HG02571 (cell line): ENCODE data around the gene MTUS2.
"Not testable (repeated sequence)": the region's sequence is repeated elsewhere in the genome, so short reads cannot be mapped to it uniquely, and the experiment has no call there.

Experiments
- ATAC-seq: cut with Tn5 transposase; IDR thresholded peaks from one replicate; pipeline ENCODE4 v1.9.1; 2021; ENCODE audit warnings: mild to moderate bottlenecking, moderate library complexity; ENCODE audit not compliant: unreplicated experiment

Gene MTUS2

DNA sequence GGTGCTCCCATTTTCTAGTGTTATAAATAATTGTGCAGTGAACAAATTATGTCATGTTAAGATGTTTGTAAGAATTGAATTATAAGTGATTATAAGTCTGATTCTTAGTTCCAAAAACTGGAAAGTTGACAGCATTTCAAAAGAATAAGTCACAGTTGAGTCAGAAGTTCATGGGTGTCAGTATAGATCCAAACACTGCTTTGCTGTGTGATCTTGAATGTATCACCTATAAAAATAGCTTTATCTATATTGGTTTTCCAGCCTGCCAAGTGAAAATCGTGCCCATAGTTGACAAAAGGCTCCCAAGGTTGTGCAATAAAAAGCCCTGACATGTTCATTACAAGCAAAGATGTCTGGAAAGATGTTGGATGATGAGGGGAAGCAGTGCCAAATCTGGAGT, 336.0 kb downstream of the MTUS2 start:
- ATAC-seq = no peak

DNA sequence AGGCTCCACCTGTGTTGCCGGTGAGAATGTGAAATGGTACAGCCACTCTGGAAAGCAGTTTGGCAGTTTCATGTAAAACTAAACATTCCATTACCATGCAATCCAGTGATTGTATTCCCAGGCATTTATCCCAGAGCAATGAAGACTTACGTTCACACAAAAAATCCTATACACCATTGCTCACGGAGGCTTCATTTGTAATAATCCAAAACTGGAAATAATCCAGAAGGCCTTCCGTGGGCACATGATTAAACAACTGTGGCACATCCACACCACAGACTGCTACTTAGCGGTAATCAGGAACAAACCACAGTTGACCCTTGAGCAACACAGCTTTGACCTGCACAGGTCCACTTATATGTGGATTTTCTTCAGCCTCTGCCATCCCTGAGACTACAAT, 339.7 kb downstream of the MTUS2 start:
- ATAC-seq = no peak

DNA sequence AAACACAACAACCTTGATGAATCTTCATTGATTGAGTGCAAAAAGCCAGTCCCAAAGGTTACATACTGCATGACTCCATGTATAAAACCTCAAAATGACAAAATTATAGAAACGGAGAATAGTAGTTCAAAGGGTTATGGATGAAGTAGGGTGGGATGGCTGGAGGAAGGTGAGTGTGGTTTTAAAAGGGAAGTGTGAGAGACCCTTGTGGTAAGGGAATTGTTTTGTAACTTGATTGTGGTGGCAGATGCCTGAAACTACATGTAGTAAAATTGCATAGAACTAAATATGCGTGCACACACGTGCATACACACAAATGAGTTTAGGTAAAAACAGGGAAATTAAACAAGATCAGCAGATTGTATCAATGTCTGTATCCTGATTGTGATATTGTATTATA, 340.7 kb downstream of the MTUS2 start:
- no peak for ATAC-seq

DNA sequence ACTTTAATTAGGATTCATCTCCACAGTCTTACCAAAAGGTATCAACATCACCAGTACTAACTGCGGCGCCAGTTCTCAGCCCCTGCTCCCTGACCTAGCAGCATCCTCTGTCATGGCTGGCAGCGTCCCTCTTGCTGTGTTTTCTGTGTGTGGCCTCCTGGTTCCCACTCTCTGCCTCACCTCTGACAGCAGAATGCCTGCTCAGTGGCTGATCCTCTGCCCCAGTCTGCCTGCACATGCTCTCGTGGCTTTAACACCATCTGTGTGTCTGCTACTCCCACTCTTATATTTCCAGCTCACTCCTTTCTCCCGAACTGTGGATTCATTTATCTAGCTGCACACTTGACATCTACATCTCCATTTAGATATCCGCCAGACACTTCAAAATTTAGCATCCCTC, 341.5 kb downstream of the MTUS2 start:
- no peak for ATAC-seq

DNA sequence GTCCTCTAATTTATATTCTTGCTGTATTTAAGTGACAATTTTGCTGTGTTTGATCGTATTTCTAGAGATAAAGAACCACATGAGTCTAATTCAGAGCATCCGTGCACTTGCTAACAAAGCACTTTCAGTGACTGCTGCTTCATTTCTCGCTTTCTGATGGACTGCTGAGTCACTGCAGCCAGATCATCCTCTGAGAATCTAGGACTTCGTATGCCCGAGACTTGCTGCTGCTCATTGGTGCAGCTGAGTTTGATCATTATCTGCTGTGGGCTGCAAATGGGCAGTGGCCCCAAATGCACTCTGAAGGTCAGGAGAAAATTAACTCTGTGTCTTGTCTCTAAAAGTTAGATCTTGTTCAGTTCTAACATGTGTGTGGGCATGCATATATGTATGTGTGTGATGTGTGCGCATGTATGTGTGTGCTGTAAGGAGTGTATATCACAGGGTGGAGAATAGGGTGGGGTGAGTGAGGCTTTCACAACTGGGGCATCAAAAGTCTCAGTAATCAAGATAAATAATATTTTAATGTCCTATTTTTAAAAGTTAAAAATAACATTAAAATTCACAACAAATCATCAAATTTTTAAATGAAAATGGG, 342.6 kb downstream of the MTUS2 start:
- ATAC-seq = no peak

DNA sequence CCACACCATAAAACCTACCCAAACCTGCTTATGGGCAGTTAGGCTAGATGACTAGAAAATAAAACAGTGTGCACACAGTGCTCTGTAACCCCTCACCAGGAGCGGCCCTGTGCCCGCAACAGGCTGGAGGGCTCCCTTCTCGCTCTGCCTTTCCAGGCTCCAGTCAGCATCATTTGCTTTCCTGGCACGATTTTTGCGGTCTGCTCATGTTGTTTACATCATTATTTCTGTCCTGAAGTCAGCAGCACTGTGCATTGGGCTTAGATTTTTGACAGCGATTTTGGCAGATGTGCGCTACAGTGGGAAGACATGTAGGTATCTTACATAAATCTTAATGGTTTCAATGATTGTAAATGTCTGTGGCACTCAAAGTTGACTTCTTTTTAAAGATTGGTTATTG, 344.0 kb downstream of the MTUS2 start:
- ATAC-seq = no peak

DNA sequence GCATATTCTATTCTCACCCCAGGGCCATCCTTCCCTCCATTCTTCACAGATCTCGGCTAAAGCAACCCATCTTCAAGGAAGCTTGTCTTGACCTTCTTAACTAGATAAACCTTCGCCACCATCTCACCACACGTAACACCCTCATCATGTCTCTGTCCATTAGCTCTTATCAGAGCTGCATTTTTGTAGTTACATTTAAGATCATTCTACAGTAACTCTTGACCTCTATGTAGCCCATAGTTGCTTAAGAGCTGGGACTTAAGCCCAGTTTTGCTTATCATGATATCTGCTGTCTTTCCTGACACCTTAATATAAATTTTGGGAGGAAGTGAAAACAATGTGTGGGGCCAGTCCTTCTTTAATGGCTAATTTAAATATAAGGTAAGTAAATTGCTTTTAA, 345.1 kb downstream of the MTUS2 start:
- ATAC-seq = no peak

DNA sequence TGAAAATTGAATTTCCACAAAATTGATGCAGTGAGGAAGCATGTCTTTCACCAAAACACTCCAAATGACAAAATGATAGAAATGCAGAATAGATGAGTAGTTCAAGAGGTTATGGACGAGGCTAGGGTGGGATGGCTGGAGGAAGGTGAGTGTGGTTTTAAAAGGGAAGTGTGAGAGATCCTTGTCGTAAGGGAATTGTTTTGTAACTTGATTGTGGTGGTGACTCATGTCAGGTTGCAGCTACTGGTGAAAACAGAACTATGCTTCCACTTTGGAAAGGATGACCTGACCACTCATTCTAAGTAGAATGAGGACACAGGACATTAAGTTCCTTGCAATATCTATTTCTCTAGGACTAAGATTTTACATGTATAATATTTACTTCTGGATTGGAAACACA, 345.7 kb downstream of the MTUS2 start:
- no peak for ATAC-seq

DNA sequence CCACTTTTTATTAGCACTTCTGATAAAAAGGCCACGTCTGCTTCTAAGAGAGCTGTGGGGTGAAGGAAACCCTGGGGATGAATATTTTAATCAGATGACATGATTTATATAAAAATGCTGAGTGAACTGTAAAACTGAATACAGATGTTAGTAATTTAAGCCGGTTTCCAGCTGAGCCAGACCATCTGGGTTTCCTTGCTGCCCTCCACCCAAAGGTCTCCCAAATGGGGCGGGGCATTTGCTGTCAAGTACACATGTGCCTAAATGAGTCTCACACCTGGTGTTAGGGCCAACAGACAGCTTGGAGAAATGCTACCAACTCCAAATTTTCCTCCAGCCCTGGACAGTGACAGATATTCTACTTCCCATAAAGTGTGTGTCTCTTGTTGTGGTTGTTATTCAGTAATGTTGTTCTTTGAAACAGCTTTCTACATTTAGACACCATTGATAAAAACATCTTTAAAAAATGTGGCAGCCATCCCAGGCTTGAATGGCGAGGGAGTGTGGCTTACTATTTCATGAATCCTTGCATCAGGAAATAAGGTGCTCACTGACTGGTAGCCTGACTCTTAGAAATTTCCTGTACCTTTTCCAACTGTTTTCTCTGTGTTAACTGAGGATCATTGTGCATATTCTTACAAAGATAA, 350.4 kb downstream of the MTUS2 start:
- no peak for ATAC-seq

DNA sequence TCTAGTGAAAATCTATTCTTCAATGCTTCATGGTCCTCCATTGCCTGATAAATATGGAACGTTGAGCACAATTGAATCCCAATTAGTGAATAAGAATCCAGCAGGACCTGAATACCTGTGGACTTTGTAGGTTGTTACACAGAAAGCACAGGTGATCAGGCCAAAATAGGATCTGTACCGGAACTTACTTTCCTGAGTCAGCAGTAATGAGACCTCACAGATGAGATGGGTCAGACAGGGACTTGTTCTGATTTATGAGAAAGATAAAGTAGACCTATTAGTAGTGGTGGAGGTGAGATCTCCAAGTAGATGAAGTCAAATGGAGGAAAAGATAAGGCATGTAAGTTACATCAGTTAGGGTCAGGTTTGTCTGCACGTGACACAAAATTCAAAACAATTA, 351.1 kb downstream of the MTUS2 start:
- no peak for ATAC-seq

DNA sequence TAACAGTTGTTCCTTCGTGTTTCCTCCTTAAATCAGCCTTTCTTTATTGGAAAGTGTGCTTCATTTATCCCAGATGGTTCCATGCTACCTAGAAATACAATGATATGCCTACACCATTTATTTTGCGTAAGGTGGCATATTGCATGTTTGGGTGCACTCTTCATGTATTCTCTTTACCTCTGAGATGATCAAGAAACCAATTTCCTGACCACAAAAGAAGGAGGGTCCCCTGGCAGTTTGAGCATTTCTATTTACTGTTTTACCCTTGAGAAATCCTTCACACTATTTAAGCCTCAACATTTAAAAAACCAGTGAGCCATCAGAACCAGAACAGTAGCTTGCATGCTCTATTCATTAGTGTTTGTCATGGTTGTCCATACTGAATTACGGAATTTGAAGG, 354.0 kb downstream of the MTUS2 start:
- ATAC-seq = no peak

DNA sequence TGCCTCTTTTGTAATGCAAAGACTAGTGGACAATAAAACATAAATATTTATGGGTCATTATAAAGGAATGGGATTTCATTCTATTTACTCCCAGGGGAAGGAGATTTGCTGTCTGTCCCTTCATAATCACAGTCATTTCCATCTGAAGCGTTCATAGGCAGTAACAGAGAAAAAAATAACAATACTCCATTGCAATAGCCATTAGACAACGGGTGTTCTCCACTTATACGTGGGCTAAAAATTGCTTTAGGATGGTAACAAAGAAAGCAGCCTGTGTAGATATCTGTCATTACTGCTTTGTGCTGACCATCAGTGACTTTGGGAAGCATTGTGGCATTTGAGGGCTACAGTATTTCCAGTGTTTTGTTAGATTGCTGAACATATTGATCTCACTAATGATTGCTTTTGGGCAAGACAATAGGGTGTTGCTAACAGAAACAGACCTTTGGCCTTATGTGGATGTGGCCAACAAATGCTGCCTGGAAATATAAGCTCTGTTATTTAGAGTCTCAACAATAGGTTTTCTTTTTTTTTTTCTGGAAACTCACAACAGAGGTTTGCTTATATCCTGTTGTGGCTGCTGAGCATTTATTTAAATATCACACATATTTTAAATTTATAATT, 355.2 kb downstream of the MTUS2 start:
- no peak for ATAC-seq

DNA sequence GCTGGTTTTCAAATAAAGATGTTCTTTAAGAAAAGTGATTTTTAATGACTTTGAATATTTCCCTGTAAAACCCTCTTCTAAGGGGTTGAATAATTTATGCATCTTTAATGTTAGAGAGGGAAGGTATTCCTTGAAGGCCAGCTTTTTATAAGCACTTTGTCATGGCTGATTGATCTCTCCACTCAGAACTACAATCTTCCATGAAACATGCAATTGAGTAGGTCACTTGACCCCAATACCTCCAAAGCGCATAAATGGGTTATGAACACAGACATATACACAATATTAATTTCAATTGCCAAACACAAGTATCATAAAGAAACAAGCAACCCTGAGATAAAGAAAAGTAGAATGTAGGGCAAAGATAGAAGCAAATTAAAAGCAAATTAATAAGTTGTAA, 359.9 kb downstream of the MTUS2 start:
- ATAC-seq = no peak

DNA sequence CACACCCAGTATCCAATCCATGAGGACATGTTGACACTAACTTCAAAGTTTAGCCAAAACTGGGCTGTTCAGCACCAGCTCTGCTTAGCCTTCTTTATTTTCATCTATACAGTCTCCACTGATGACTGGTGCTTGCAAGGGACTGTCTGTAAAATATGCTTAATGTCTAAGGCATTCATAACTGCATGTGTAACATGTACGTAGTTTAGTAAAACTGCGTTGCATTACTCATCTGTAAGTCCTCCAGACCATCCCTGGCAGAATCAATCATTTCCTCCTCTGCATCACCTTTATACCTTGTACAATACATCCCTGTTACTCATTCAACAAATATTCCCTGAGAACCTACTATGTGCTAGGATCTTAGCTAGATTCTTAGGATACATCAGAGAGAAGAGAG, 362.1 kb downstream of the MTUS2 start:
- ATAC-seq = no peak

DNA sequence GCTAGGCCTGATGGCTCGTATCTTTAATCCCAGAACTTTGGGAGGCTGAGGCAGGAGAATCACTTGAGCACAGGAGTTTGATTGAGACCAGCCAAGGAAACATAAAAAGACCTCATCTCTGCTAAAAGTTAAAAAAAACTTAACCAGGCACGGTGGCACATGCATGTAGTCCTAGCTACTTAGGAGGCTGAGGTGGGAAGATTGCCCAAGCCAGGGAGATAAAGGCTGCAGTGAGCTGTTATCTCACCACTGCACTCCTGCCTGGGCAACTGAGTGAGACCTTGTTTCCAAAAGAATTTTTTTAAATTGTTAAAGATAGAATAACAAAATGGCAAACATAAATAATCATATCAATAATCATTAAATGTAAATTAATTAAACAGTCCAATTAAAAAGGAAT, 365.8 kb downstream of the MTUS2 start:
- ATAC-seq = no peak

DNA sequence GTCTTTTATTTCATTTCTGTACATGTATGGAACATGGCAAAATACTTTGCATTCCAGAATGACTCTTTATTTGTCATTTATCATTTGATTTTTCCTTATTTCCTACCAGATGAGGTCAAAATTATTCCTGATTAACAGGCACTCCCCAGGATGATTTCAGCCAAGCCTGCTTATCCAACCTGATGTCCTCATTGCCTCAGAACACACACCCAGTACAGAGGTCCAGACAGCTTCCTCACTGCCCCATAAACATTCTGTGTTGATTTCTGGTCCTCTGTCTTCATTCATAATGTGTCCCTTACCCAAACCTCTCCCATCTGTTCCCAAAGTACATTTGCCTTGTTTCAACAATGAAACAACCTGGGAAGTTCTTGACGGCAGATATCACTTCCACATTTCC, 367.4 kb downstream of the MTUS2 start:
- ATAC-seq = no peak

DNA sequence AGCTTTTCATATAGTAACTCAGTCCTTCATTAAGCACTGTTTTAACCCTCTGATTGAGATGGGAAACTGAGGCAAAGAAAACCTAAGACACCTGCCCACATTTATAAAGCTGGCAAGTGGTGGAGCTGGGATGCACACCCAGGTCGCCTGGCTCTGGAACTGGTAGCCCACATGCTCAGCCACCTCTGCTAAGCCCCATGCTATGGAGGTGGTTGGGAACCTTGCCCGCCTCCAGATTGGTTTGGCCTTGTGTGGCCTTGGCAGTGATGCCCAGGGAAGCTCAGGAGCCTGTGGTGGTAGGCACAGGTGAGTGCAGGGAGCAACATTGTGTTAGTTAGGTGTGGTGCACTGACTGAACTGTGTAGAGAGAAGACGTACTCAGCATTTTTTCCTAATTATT, 370.2 kb downstream of the MTUS2 start:
- ATAC-seq = no peak

DNA sequence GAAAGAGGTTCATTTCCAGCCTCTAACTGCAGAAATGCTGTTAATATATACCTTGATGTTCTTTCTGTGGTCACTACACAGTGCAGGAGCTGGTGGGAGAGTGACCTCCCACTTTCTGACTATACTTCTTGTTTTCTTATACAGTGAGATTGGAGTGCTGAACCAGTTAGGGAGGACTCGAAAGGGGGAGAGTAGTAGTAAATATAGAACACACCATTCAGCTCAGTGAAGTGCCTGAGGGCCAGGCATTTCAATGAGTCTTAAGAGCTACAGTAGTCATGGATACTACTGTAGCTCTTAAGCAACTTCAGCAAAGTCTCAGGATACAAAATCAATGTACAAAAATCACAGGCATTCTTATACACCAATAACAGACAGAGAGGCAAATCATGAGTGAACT, 372.9 kb downstream of the MTUS2 start:
- ATAC-seq = no peak

DNA sequence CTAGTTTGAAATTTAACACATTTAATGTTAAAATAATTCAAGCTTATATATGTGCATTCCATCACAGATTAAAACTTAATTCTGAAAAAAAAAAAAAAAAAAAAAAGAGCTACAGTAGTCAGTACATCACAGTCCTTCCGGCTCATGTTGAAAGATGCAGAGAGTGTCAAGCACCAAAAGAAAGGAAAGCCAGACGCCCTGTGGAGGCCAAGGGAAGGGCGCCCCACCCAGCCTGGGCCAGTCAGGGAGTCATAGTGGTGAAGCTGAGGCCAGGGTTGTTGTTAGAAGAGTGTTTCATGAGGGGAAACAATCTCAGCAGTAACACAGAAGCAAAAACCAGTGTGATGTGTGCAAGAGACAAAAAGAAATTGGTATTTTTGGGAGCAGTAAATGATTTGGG, 375.3 kb downstream of the MTUS2 start:
- no peak for ATAC-seq

DNA sequence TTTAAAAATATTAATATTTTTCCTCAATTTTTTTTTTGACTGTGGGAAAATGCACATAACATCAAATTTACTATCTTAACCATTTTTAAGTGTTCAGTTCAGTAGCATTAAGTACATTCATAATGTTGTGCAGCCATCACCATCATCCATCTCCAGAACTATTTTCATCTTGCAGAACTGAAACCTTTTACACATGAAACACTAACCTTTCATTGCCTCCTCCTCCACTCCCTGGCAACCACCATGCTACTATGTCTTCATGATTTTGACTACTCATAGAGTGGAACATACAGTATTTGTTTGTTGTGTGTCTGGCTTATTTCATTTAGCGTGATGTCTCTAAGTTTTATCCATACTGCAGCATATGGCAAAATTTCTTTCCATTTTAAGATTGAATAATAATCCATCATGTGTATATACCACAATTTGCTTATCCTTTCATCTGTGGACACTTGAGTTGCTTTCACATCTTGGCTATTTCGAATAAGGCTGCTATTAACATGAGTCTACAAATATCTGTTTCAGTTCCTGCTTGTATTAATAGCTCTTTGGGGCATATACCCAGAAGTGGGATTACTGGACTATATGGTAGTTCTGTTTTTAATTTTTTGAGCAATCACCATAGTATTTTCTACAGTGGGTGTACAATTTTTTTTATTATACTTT, 376.4 kb downstream of the MTUS2 start:
- ATAC-seq = peak; percentile 82

DNA sequence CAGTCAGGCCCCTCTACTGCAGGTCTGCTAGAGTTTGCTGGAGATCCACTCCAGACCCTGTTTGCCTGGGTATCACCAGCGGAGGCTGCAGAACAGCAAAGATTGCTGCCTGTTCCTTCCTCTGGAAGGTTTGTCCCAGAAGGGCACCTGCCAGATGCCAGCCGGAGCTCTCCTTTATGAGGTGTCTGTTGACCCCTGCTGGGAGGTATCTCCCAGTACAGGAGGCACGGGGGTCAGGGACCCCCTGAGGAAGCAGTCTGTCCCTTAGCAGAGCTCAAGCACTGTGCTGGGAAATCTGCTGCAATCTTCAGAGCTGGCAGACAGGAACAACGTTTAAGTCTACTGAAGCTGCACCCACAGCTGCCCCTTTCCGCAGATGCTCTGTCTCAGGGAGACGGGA, 382.6 kb downstream of the MTUS2 start:
- ATAC-seq = not testable (repeated sequence)

DNA sequence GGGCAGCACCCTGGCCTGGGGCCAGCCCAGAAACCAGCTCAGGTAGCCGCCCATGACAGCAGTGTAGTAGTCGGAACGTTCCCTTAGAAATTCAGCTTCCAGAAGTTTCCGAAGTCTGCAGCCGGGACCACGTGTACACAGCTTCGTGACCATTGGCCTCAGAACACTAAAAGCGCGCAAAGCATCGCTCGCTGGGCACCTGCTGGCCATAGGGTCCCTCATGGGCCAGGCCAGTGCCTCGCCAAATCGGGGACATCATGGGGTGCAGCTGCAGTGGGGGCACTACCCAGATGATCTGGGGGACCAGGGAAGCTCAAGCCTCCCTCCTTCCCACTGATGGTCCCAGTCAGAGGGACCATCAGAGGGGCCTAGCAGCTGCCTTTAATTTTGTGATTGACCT, 384.5 kb downstream of the MTUS2 start:
- ATAC-seq = no peak
